PC-3 (cell line): ENCODE measurements around the gene GPX5. TPM values are rescaled to one million over a fixed set of nuclear protein-coding genes. Genes with fewer than 3 reads are reported as not detected.

Experiments used
- ATAC-seq: fragments of 200-7000 bp; cut with Tn5 transposase; 2 replicates; pipeline ENCODE4 v1.9.1; 2020; ENCODE audit warnings: mild to moderate bottlenecking, moderate library complexity
- BruUV-seq: library from RNA; stranded (reverse); fragments of 400-500 nt; replicated peaks from 2 replicates; lab custom pipeline; 2021; lab: Mats Ljungman, UMichigan
- CTCF ChIA-PET: fragments of 300-600 bp; sonication (Branson Sonifier 250); formaldehyde crosslinking; loops from one replicate; lab custom pipeline; 2022; ENCODE audit warnings: antibody characterized with exemption; lab: Charles Lee
- POLR2A ChIA-PET: fragments of 300-600 bp; sonication (Branson Sonifier 250); formaldehyde crosslinking; loops from one replicate; lab custom pipeline; 2022; ENCODE audit warnings: antibody characterized with exemption; ENCODE audit not compliant: unreplicated experiment; lab: Charles Lee
- DNase-seq: peaks from one replicate; pipeline ENCODE4 v3.0.0-alpha.2; 2015
- H2AFZ ChIP-seq: fragments of 300-600 bp; sonication (generic); 2 replicates; pipeline ENCODE4 v1.6.0; 2016; ENCODE audit warnings: antibody characterized with exemption, low read length
- H3F3A ChIP-seq: fragments of 300-600 bp; sonication (generic); one replicate; pipeline ENCODE4 v1.6.0; 2017; ENCODE audit warnings: antibody characterized with exemption, low read length, control low read depth, mild to moderate bottlenecking; ENCODE audit not compliant: unreplicated experiment
- H3K27ac ChIP-seq: fragments of 300-600 bp; sonication (generic); 2 replicates; pipeline ENCODE4 v1.5.1; 2016; ENCODE audit warnings: mild to moderate bottlenecking, low read length
- H3K27me3 ChIP-seq: fragments of 300-600 bp; sonication (generic); 2 replicates; pipeline ENCODE4 v1.6.1; 2016; ENCODE audit warnings: low read length, mixed read lengths
- H3K36me3 ChIP-seq: fragments of 300-600 bp; sonication (generic); 2 replicates; pipeline ENCODE4 v1.6.1; 2016; ENCODE audit warnings: low read depth, mixed run types, low read length, mixed read lengths
- H3K4me1 ChIP-seq: fragments of 300-600 bp; sonication (generic); 2 replicates; pipeline ENCODE4 v1.5.1; 2016; ENCODE audit warnings: low read length; ENCODE audit not compliant: insufficient read depth
- H3K4me2 ChIP-seq: fragments of 300-600 bp; sonication (generic); 2 replicates; pipeline ENCODE4 v1.6.0; 2016; ENCODE audit warnings: low read length
- H3K4me3 ChIP-seq: fragments of 300-600 bp; sonication (generic); 2 replicates; pipeline ENCODE4 v1.5.1; 2016; ENCODE audit warnings: mild to moderate bottlenecking, low read length, mixed read lengths
- H3K79me2 ChIP-seq: fragments of 300-600 bp; sonication (generic); 2 replicates; pipeline ENCODE4 v1.6.1; 2017; ENCODE audit warnings: low read length, mixed read lengths
- H3K9ac ChIP-seq: fragments of 300-600 bp; sonication (generic); 2 replicates; pipeline ENCODE4 v1.6.0; 2016; ENCODE audit warnings: mild to moderate bottlenecking, low read length
- H3K9me2 ChIP-seq: fragments of 300-600 bp; sonication (generic); replicated peaks from 2 replicates; pipeline ENCODE4 v1.6.1; 2016; ENCODE audit warnings: mixed run types, low read length, mixed read lengths
- H3K9me3 ChIP-seq: fragments of 300-600 bp; sonication (generic); 2 replicates; pipeline ENCODE4 v1.6.1; 2016; ENCODE audit warnings: low read length, mixed read lengths
- H4K20me1 ChIP-seq: fragments of 300-600 bp; sonication (generic); 2 replicates; pipeline ENCODE4 v1.6.1; 2016; ENCODE audit warnings: low read length, mixed read lengths
- CTCF ChIP-seq: fragments of 300-600 bp; sonication (generic); conservative IDR thresholded peaks from 2 replicates; pipeline ENCODE4 v1.5.1; 2017; ENCODE audit warnings: antibody characterized with exemption, low read depth, mild to moderate bottlenecking, low read length
- EZH2 ChIP-seq: fragments of 300-600 bp; sonication (generic); IDR thresholded peaks from one replicate; pipeline ENCODE4 v1.6.1; 2017; ENCODE audit warnings: antibody characterized with exemption, mild to moderate bottlenecking, low read length; ENCODE audit not compliant: unreplicated experiment
- EZH2phosphoT487 ChIP-seq: fragments of 300-600 bp; sonication (generic); IDR thresholded peaks from 2 replicates; pipeline ENCODE4 v1.6.1; 2018; ENCODE audit warnings: mild to moderate bottlenecking, antibody characterized with exemption, low read length, borderline replicate concordance
- intact Hi-C: fragments of 100-400 bp; cut with micrococcal nuclease; formaldehyde crosslinking; loops from 2 replicates; pipeline ENCODE4 v1.9.0; 2023
- total RNA-seq: library from RNA; depleted of rRNA; stranded (reverse); fragments of >200 nt; gene quantifications from 2 replicates; pipeline ENCODE4 v1.2.3, GENCODE V29; 2014

GPX5 gene
- total RNA-seq, 1 experiment from 2014 or later = not detected

GRCh38 chr6:28515676-28516075 is 10.0 kb upstream of the GPX5 start, which contains the start of gene GPX6:
GPX6 (minus strand) TSS chr6:28515793; CDS start chr6:28515743, 50 bp downstream.
- TF ChIP-seq EZH2 (no peak), EZH2phosphoT487 (no peak), CTCF (no peak)
- H3K79me2 ChIP-seq = no peaks in the 10 kb centered on the region
- no peak within 1 kb of the TSS for H3K4me2 ChIP-seq
- H3K4me3 ChIP-seq = no peak within 1 kb of the TSS
- no peak within 1 kb of the TSS for H3K27ac ChIP-seq
- H3K9me2 ChIP-seq = no peaks in the 10 kb centered on the region
- intact Hi-C loops = loop anchor here (1.0 kb wide), 1 partner anchor 15 kb away; no protein-coding TSS in a partner anchor
- ATAC-seq (no peak), DNase-seq (no peak)
- no peak within 1 kb of the TSS for H3K9ac ChIP-seq
- CTCF ChIA-PET = no interaction called here
- BruUV-seq = no TSS peak
- H3K36me3 ChIP-seq = no peaks in the 10 kb centered on the region
- H3K27me3 ChIP-seq = peaks cover 76% of the 10 kb centered on the region
- POLR2A ChIA-PET = no interaction called here
- no peaks in the 10 kb centered on the region for H3F3A ChIP-seq
- no peak within 1 kb of the TSS for H2AFZ ChIP-seq
- H3K9me3 ChIP-seq = no peaks in the 10 kb centered on the region
- H3K4me1 ChIP-seq = no peaks in the 10 kb centered on the region
- no peaks in the 10 kb centered on the region for H4K20me1 ChIP-seq

GRCh38 chr6:28517964-28518363 is 7.7 kb upstream of the GPX5 start:
- H3K27me3 ChIP-seq = peaks cover 85% of the 10 kb centered on the region
- TF ChIP-seq EZH2 (no peak), EZH2phosphoT487 (no peak), CTCF (no peak)
- H3K9me2 ChIP-seq = no peaks in the 10 kb centered on the region
- no peaks in the 10 kb centered on the region for H3K9me3 ChIP-seq
- no TSS peak for BruUV-seq
- DNase-seq (no peak), ATAC-seq (no peak)
- no peak overlapping the region for H3K9ac ChIP-seq
- no peaks in the 10 kb centered on the region for H3K79me2 ChIP-seq
- no peak overlapping the region for H3K4me3 ChIP-seq
- no peak overlapping the region for H3K4me2 ChIP-seq
- no peaks in the 10 kb centered on the region for H3K4me1 ChIP-seq
- CTCF ChIA-PET = no interaction called here
- no peaks in the 10 kb centered on the region for H4K20me1 ChIP-seq
- H3K36me3 ChIP-seq = no peaks in the 10 kb centered on the region
- intact Hi-C loops = no loop called here
- POLR2A ChIA-PET = no interaction called here
- no peaks in the 10 kb centered on the region for H3F3A ChIP-seq
- H3K27ac ChIP-seq = no peak overlapping the region
- no peak overlapping the region for H2AFZ ChIP-seq

- CTCF ChIA-PET = no interaction called here
Observed at GRCh38 chr6:28522594-28523240, 3.0 kb upstream of the GPX5 start.

More at GRCh38 chr6:28522594-28523240, 3.0 kb upstream of the GPX5 start:
- BruUV-seq = no TSS peak
- peaks cover 74% of the 10 kb centered on the region for H3K27me3 ChIP-seq
- H3K9me2 ChIP-seq = no peaks in the 10 kb centered on the region
- no peak overlapping the region for H3K4me2 ChIP-seq
- no peaks in the 10 kb centered on the region for H3F3A ChIP-seq
- ATAC-seq = no peak
- H3K4me3 ChIP-seq = no peak overlapping the region
- POLR2A ChIA-PET = no interaction called here
- no peaks in the 10 kb centered on the region for H3K4me1 ChIP-seq
- H3K9ac ChIP-seq = no peak overlapping the region
- DNase-seq = no peak
- H4K20me1 ChIP-seq = no peaks in the 10 kb centered on the region
- no peaks in the 10 kb centered on the region for H3K9me3 ChIP-seq
- intact Hi-C loops = no loop called here
- no peak overlapping the region for H3K27ac ChIP-seq
- TF ChIP-seq CTCF = no peak
- no peak for TF ChIP-seq EZH2phosphoT487
- no peak for TF ChIP-seq EZH2
- H2AFZ ChIP-seq = no peak overlapping the region
- no peaks in the 10 kb centered on the region for H3K79me2 ChIP-seq
- H3K36me3 ChIP-seq = no peaks in the 10 kb centered on the region
